CD4-positive, alpha-beta T cell treated with Interleukin-1 beta for 1 hour (primary cell): Measurements from ENCODE around the gene RHBDF2.
A peak's percentile ranks its signal among the peaks of the same experiment; 100 is the strongest.
"Not testable (repeated sequence)": the region's sequence is repeated elsewhere in the genome, so short reads cannot be mapped to it uniquely, and the experiment has no call there.

Experiments used
- DNase-seq, 2 donors: peaks; one replicate each; pipeline ENCODE4 v3.0.0-alpha.2; 2020 to 2022

Gene RHBDF2

GRCh38 chr17:76523084-76524037 is 22.1 kb upstream of the RHBDF2 start:
- peak; percentile 80 to 82 for DNase-seq

GRCh38 chr17:76521683-76522082 is 20.5 kb upstream of the RHBDF2 start:
- DNase-seq = not testable (repeated sequence)

- no peak for DNase-seq
Observed at GRCh38 chr17:76521262-76521661, 20.0 kb upstream of the RHBDF2 start.

GRCh38 chr17:76519048-76519966 is 18.1 kb upstream of the RHBDF2 start:
- no peak for DNase-seq

- no peak for DNase-seq
Observed at GRCh38 chr17:76517638-76518038, 16.4 kb upstream of the RHBDF2 start.

GRCh38 chr17:76515274-76515949 is 14.2 kb upstream of the RHBDF2 start:
- peak; percentile 88 to 90 for DNase-seq

GRCh38 chr17:76514355-76514754 is 13.1 kb upstream of the RHBDF2 start:
- not testable (repeated sequence) for DNase-seq

- DNase-seq = no peak
Observed at GRCh38 chr17:76513306-76513692, 12.1 kb upstream of the RHBDF2 start.

GRCh38 chr17:76512366-76513305 is 11.4 kb upstream of the RHBDF2 start:
- no peak for DNase-seq

GRCh38 chr17:76511668-76512365 is 10.6 kb upstream of the RHBDF2 start:
- DNase-seq = no peak

GRCh38 chr17:76510831-76511244 is 9.6 kb upstream of the RHBDF2 start:
- DNase-seq = no peak

- DNase-seq = not testable (repeated sequence)
Observed at GRCh38 chr17:76508472-76509063, 7.3 kb upstream of the RHBDF2 start.

- DNase-seq = peak; percentile 88 to 92
Observed at GRCh38 chr17:76506408-76507345, 5.5 kb upstream of the RHBDF2 start.

- DNase-seq = peak in 1 of 2 donors; percentile 33
Observed at GRCh38 chr17:76504117-76504516, 2.9 kb upstream of the RHBDF2 start.

- DNase-seq = no peak
Observed at GRCh38 chr17:76502341-76503211, 1.4 kb upstream of the RHBDF2 start.

- DNase-seq = no peak
Observed at GRCh38 chr17:76501827-76502307, 644 bp upstream of the RHBDF2 start.

- no peak for DNase-seq
Observed at GRCh38 chr17:76500747-76501017, 541 bp downstream of the RHBDF2 start.

GRCh38 chr17:76500074-76500746 is 1.0 kb downstream of the RHBDF2 start:
- peak in 1 of 2 donors; percentile 47 for DNase-seq
